Transverse colon (tissue), 3 donors: ENCODE measurements around the gene NT5DC1.

ENCODE experiments used
- CTCF ChIP-seq, 5 experiments: fragments of 200-600 bp in 3 of 5; fragments of 450-650 bp in 2 of 5; sonication (generic) in 3 of 5; IDR thresholded peaks; 1 replicate in 2 of 5; 2 replicates in 3 of 5; pipeline ENCODE4 v1.5.1; 2016 to 2017; ENCODE audit warnings: antibody characterized with exemption in 5 of 5, inconsistent platforms in 3 of 5, mild to moderate bottlenecking in 2 of 5, moderate library complexity in 1 of 5
- POLR2A ChIP-seq: fragments of 450-650 bp; IDR thresholded peaks from one replicate; pipeline ENCODE4 v1.6.1; 2016; ENCODE audit warnings: antibody characterized with exemption, mild to moderate bottlenecking, moderate library complexity

- TF ChIP-seq CTCF (IDR thresholded peaks at IDR 0.05) (no peak), POLR2A (no peak)
These were observed 30.6 kb upstream of the NT5DC1 start for GRCh38 chr6:116070101-116070500.
